NCI-H1048 (cell line): ENCODE data around the gene TGFB1.

Experiments
- DNase-seq: peaks from one replicate; lab custom pipeline; 2025; lab: John Stamatoyannopoulos, UW

Gene TGFB1

GRCh38 chr19:41341669-41342490 lies 11.8 kb downstream of the TGFB1 start:
- DNase-seq, result no peak

- DNase-seq, result no peak
Measured at GRCh38 chr19:41339936-41340335, 13.8 kb downstream of the TGFB1 start.

DNA sequence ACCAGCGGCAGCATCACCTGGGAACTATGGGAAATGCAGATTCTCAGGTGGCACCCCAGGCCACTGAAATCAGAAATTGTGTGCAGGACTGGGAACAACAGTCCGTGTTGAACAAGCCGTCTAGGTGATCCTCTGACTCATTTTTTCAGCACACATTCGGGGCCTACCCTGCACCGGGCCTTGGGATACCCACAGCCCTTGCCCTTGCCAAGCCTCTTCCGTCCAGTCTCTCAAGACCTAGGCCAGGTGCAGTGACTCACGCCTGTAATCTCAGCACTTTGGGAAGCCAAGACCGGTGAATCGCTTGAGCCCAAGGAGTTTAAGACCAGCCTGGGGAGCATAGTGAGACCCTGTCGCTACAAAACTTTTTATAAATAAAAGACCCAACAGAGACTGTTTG lies 18.3 kb downstream of the TGFB1 start:
- no peak for DNase-seq

DNA sequence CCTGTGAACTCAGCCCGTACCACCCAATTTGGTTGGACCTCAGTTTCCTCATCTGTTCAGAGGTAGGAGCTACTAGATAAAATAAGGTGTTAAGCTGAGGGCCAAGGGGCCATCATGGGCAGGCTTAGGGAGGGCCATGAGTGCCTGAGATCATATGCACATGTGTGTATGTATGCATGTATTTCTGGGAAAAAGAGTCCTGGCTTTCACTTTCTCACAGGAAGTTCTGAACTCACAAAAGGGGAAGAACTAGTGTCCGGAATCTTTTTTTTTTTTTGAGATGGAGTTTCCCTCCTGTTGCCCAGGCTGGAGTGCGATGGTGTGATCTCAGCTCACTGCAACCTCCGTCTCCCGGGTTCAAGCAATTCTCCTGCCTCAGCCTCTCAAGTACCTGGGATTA lies 18.9 kb downstream of the TGFB1 start:
- no peak for DNase-seq

DNA sequence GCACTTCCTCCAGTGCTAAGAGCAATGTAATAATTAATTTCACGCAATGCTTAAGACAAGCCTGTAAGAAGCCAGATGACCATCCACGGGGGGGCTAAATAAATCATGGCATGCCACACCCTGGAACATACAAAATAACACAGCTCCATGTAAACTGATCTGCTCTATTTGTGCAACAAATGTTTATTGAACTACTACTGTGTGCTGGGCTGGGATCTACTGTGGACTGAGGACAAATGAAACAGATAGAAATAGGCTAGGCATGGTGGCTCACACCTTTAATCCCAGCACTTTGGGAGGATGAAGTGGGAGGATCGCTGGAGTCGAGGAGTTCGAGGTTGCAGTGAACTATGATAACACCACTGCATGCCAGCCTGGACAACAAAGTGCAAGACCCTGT lies 21.3 kb downstream of the TGFB1 start:
- DNase-seq, result no peak

GRCh38 chr19:41332000-41332399 lies 21.7 kb downstream of the TGFB1 start:
- DNase-seq, result no peak

- DNase-seq, result no peak
Measured at GRCh38 chr19:41330946-41331678, 22.6 kb downstream of the TGFB1 start.

DNA sequence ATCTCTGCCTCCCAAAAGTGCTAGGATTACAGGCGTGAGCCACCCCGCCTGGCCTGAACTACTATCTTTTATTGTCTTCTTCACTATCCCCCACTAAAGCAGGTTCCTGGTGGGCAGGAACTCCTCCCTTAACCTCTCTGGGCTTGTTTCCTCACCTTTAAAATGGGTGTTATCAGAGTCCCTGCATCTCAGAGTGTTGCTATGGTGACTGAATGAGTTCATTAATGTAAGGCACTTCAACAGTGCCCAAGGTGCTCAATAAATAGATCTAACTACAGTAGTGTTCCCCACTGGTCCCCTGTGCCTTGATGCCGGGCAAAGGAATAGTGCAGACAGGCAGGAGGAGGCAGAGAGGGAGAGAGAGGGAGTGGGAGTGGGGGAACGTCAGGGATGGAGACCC lies 23.2 kb downstream of the TGFB1 start:
- no peak for DNase-seq

- no peak for DNase-seq
Measured at GRCh38 chr19:41328842-41329225, 24.9 kb downstream of the TGFB1 start.

GRCh38 chr19:41328157-41328841 lies 25.4 kb downstream of the TGFB1 start:
- DNase-seq, result no peak

DNA sequence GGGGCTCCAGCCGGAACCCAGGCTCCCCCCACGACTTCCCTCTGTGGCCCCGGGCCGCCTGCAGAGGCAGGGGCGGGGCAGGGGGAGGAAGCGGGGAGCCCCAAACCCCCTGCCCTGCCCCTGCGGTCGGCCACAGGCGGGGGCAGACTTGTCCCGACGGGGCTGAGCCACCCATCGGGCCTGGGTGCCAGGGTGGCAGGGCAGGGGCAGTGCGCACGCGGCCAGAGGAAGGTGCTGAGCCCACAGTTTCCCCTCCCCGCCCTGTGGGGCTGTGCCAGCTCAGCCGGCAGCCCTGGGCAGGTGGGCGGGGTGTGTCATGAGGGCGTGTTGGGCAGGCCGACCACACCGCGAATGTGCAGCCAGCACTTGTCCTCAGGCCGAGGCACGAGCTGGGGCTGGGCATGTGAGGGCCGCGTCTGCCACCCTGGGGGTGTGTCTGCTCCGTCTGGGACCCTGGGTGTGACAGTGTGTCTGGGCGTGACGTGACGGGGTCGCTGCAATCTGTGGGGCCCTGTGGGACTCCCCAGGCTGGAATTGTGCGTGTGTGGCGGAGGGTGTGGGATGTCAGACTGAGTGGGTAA lies 26.1 kb downstream of the TGFB1 start:
- DNase-seq, result no peak

DNA sequence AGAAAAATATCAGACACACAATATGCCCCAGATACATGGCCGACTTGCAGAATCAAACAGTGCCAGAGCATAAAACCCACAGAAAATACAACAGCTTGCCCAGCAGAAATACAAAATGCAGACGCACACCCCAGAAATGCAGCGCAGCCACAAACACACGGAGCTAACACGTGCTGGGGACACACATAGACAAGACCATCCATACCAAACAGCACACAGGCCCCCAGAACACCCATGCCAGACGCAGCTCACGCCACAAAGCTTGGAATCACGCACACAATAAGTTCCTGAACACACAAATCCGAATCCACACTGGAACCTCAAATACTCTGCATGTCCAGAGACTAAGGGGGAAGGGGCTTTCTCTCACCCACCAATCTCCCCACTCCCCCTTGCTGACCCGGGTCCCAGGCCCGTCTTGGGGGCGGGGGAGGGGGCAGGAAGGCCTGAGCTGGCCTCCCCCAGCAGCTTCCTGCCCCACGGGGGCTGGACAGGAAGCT lies 26.6 kb downstream of the TGFB1 start:
- DNase-seq, result no peak

DNA sequence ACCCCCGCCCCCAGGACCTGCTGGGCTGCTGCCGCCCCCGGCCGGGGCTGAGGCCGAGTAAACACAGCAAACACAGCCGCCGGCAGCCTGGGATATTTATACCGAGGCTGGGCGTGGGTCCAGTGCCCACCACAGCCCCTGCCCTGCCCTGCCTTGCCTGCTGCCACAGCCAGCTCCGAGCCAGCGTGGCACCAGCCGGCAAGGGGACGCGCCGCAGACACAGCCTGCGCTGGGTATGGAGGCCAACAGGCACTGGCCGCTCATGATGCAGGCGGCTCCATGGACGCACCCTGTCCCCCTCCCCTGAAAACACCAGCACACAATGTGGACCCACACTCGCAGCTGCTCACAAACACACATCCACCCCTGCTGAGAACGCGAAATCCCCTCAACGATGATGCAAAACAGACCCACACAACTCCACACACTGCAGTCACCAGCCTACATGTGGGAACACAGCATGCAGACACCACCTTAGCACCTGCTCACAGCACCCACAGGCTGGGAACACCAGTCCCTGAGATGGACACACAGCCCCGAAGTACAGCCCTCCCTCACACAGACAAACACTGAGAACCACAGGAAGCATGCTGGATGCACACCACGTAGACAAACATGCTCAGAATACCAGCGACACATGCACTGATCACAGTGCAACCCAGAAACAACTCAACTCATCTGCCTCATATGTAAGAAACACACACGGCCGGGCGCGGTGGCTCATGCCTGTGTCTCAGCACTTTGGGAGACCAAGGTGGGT lies 27.6 kb downstream of the TGFB1 start:
- no peak for DNase-seq

GRCh38 chr19:41325640-41325946 lies 28.1 kb downstream of the TGFB1 start:
- DNase-seq, result no peak

DNA sequence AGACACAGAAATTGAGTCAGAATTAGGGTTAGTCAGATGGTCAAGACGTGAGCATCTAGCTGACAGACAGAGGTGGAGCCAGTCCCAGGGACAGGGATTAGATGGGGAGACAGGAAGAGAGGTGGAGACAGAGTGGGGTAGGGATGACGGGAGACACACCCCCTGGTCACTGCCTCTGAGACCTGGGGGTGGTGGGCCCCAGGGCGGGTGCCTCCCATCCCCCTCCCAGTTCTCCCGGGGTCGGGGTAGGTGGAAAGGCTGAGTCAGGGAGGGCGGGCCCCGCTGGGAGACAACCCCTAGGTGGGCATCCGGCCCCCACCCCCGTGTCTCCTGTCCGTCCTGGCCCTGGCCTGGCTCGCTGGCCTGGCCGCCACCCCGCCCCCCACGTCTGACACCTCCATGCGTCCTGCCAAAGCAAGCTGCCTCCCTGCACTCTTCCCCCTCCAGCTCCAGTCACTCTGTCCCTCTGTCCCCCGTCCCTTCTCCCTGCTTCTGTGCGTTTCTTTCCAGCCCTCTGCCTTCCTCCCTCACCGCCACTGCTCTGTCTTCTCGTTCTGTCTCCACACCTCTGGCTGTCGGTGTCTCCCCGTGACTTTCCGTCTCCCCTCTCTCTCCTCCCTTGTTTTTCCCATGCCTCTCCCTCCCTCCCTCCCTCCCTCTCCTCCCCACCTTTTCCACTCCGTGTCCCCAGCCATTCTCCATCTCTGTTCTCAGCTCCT lies 28.6 kb downstream of the TGFB1 start:
- DNase-seq, result no peak

GRCh38 chr19:41324231-41324702 lies 29.5 kb downstream of the TGFB1 start:
- DNase-seq, result no peak

DNA sequence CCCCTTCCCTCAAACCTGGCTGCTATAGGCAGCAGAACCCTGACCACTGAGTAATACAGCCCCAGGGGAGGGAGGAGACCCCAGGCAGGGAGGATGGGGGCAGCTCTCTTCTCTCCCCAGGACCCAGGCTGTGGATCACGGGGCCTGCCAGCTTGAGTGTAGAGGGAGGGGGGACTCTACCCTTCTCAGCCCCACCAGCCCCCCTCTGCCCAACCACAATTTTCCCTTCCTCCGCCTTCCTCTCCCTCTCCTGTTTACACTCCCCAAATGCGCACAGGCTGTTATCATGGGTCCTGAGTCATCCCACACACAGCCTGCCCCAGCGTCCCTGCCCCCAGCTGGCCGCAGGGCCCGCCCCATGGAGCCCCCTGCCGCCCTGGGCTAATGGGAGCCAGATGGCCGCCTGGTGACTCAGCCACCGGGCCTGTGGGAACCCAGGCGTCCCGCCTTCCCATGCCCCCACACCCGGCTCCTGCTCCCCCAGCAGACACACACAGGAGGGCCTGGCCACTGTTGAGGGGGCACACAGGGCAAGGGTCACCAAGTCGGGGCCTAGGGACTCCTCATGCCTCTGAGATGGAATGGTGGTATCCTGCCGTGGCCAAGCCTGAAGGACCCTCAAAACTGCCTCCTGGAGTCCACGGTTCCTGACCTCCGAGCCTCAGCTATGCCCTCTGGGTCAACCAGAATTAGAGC lies 30.1 kb downstream of the TGFB1 start:
- no peak for DNase-seq

GRCh38 chr19:41323023-41323422 lies 30.7 kb downstream of the TGFB1 start:
- no peak for DNase-seq

DNA sequence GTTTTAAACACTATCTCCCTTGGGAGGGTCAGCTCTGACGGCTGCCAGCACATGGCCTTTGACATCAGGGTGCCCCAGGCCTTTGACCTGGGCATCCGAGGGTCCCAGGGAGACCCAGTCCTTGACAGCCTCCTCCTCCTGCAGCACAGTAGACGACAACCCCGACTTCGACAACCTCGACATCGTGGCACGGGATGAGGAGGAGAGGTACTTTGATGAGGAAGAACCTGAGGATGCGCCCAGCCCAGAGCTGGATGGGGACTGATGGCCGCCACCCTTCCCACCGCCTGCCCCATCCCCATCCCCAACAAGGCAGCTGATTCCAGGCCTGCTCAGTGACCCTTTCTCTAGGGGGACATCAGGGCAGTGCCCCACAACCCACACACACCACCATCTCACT lies 31.3 kb downstream of the TGFB1 start:
- DNase-seq, result no peak

DNA sequence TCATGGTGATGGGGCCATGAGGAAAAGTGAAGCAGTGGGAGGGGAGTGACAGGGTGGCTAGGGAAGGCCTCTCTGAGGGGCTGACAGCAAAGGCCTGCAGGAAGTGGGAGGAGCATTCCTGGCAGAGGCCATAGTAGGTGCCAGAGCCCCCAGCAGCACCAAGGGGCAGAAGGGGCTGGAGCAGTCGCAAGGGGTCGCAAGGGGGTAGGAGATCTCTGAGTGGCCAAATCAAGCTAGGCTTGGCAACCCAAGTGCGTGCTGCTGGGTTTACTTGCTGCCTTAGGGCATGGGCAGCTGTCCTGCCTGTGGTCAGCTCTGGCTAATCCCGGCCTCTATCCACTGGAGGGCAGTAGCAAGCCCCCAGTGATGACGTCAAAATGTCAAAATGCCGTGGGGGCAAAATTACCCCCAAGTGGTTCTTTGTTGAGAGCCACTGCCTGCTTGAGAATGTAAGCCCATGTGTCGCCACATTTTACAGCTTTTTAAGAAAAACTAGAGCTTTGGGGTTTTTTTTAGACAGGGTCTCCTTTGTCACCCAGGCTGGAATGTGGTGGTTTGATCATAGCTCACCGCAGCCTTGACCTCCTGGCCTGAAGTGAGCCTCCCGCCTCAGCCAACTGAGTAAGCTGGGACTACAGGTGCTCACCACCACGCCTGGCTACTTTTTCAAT lies 32.0 kb downstream of the TGFB1 start:
- no peak for DNase-seq
